ENCODE results near the gene GPR65.

DNA sequence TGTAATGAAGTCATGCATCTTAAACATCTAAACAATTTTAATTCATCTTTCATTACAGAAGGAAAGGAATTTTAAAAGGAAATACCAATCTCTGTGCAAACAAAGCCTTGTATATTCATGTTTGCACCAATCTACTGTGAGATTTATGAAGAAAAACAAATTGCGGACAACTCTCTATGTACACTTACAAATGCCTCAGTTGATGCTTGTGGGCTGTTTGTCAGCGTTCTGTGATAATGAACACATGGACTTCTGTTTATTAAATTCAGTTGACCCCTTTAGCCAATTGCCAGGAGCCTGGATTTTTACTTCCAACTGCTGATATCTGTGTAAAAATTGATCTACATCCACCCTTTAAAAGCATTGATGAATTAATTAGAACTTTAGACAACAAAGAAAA is 5.4 kb downstream of the GPR65 start:
- TF ChIP-seq, protein P1, sequence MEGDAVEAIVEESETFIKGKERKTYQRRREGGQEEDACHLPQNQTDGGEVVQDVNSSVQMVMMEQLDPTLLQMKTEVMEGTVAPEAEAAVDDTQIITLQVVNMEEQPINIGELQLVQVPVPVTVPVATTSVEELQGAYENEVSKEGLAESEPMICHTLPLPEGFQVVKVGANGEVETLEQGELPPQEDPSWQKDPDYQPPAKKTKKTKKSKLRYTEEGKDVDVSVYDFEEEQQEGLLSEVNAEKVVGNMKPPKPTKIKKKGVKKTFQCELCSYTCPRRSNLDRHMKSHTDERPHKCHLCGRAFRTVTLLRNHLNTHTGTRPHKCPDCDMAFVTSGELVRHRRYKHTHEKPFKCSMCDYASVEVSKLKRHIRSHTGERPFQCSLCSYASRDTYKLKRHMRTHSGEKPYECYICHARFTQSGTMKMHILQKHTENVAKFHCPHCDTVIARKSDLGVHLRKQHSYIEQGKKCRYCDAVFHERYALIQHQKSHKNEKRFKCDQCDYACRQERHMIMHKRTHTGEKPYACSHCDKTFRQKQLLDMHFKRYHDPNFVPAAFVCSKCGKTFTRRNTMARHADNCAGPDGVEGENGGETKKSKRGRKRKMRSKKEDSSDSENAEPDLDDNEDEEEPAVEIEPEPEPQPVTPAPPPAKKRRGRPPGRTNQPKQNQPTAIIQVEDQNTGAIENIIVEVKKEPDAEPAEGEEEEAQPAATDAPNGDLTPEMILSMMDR (conservative IDR thresholded peaks at IDR 0.05; ENCODE audit: low read length): no peak
- no peak for TF ChIP-seq EZH2phosphoT487 (IDR thresholded peaks at IDR 0.05; ENCODE audit: borderline replicate concordance, low read depth, low read length)
